ENCODE data around the gene FBXO3.

DNA sequence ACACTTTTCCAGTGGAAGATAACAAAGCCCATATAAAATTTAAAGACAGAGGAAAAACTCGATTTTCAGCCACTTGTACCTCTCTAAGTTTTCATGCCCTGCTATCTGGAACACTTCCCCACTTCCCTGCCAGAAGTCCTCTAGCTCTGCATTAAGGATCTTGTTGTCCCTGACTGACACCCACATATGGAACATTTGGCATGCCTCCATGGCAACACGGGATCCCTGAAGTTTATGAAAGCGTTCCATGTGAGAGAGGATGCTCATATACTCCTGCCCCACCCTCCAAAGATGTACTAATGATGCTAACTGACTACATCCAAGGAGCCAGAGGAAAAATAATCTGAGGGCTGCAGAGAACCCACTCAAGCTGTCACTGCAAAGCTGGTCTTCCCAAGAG lies 64.9 kb downstream of the FBXO3 start:
- TF ChIP-seq, protein P1, sequence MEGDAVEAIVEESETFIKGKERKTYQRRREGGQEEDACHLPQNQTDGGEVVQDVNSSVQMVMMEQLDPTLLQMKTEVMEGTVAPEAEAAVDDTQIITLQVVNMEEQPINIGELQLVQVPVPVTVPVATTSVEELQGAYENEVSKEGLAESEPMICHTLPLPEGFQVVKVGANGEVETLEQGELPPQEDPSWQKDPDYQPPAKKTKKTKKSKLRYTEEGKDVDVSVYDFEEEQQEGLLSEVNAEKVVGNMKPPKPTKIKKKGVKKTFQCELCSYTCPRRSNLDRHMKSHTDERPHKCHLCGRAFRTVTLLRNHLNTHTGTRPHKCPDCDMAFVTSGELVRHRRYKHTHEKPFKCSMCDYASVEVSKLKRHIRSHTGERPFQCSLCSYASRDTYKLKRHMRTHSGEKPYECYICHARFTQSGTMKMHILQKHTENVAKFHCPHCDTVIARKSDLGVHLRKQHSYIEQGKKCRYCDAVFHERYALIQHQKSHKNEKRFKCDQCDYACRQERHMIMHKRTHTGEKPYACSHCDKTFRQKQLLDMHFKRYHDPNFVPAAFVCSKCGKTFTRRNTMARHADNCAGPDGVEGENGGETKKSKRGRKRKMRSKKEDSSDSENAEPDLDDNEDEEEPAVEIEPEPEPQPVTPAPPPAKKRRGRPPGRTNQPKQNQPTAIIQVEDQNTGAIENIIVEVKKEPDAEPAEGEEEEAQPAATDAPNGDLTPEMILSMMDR (IDR thresholded peaks at IDR 0.05; ENCODE audit: low read depth, low read length, poor library complexity, severe bottlenecking) = no peak
- TF ChIP-seq EZH2phosphoT487 (IDR thresholded peaks at IDR 0.05; ENCODE audit: borderline replicate concordance, low read length) = no peak
